Ecto neural progenitor cell (in vitro differentiated cells): ENCODE measurements around the gene RTL5.

Experiments used
- DNase-seq: peaks from one replicate; pipeline ENCODE4 v3.0.0-alpha.2; 2018; ENCODE audit warnings: low spot score

Gene RTL5

DNA sequence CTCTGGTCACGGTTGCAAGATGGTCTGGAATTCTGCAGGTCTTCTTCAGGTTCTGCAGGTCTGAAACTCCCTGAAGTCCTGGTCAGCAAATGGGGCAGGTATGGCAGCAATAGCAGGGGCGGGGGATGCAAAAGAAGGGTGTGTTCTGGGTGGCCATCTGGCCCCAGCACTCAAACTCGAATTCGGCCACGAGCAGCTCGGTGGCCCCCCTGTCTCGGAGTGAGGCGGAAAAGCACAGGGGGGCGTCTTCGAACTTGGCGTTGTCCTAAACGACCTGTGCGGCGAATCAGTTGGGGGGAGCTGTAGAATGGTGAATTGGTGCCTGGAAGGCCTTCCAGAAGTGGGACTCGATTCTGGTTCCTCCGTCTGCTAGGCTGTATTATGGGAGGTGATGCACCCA, 2.1 kb downstream of the RTL5 start:
- DNase-seq, result no peak

DNA sequence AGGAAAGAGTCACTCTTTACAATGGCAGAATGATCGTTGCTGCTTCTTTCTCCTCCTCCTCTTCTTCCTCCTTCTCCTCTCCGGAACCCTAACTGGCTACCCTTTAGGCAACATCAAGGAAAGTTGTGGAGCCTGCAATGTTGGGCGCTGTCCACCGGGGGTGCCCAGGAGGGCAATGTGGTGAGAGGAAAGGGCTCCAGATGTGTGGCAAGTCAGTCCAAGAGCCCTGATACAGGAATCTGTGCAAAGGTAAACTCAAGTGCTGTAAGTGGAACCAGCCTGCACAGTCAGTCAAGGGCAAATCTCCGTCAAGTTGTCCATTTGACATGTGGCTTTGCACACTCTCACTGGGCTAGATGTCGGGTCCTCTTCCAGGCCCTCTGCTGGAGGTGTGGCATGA, 2.8 kb downstream of the RTL5 start:
- DNase-seq, result no peak

DNA sequence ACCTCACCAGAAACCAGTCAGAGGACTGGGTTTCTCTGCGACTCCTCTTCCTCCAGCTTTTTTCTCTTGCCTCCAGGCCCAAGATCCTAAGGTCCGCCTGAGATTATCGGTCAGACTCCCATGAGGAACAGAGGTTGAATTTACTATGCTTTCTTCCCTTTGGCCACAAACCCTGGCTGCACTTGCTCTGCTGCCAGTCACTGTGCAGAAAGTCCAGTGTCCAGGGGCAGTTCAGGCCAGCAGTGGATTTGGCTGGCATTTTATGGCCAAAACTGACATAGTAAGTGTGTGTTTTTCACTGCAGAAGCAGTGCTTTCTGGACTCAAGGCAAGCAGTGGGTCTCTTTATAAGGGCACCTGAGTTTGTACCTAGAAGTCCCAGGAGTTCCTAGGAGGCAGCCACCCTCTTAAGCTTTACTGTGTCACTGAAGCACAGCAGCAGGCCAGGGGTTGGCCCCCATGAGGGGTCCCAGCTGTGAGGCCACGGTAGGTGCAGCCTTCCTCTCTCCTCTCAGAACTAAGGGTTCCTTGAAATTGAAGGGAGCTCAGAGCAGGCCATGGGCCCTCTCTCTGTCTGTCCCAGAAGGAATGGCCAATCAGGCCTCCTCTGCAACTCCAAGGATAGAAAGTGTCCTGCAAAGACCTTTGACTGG, 3.4 kb downstream of the RTL5 start:
- no peak for DNase-seq

DNA sequence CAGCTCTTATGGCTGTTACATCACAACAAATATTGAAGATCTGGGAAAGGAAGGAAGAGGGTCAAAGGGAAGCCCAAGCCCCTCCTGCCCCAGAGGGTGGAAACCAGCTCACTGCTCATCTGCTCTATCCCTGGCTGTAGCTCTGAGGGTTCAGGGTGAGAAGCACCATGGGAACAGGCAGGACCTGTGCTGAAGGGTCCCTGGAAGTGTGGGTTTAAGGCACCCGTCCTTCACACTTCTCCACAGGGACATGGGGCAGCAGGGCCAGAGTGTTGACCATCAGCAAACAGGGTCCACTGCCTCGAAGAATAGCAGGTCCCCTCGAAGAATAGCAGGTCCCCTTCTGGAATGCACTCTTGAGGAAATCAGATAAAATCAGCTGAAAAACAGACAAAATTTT, 4.4 kb downstream of the RTL5 start:
- no peak for DNase-seq

DNA sequence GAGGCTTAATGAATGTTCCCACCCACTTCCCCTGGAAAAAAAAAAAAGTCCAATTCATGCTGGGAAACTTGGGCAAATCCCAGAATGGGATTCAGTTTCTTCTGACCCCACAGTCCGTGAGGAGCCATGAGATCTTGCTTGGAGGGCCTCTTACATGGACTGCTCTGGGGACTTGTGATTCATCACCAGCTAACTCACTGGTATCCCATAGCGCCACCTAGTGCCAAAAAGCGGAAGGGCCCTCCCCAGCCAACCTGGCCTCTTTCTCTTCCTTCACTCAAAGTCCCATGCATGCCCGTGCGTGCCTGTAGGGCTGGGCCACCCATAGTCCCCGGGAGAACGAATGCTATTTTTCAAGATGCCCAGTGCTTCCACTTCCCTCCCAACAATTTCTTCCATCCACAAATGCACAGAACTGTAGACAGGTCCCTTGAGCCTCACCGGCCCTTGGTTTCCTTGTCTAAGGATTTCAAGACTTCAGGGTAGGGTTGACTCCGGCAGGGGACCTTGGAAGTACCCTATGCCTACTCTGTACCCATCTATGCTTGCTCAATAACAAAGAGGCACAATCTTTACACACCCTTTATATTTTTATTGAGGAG, 5.1 kb downstream of the RTL5 start:
- DNase-seq, result peak; percentile 86

DNA sequence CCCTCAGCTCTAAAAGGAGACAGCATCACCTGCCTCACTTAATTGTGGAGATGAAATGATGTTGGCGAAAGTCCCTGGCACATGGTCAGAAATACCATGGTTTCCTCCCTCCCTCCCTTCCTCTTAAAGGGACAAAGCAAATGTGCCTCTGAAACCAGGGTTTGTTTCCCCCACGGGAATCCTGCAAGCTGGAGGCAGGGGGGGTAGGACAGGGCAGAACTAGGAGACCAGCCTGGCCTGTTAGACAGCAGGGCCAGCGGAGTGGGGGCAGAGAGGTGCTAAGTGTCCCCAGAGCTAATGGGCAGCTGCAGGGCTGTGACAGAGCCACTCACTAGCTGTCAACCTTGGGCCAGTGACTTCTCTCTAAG, 5.7 kb downstream of the RTL5 start:
- no peak for DNase-seq

DNA sequence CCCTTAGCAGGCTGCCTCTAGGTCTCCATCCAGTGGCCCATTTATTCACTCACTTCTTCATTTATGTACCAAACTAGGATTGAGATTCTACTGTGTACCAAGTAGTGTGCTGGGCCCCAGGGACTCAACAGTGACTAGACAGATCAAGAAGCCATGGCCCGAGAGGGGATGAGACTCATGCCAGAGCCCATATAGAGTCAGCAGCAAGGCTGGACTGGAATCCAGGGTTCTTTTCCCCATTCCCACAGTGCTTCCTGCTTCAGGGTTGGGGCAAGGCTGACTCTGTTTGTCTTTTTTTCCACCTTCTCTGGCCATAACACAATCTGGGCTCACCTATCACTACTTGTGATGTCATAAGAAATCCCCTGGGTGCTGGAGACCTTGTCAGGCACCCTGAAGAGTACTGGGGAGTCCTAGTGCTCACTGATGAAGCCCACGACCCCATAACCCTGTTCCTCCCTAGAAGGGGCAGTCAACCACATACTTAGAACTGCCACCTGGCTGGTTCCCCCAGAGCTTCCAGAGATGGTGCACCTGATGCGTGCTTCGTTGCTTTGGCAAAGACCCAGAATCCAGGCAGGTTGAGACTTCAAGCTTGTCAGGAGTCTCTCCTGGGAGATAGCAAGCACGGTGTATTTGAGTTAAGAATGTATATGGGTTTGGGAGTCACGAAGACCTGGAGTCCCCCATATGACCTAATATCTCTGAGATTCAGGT, 6.2 kb downstream of the RTL5 start:
- DNase-seq, result no peak

DNA sequence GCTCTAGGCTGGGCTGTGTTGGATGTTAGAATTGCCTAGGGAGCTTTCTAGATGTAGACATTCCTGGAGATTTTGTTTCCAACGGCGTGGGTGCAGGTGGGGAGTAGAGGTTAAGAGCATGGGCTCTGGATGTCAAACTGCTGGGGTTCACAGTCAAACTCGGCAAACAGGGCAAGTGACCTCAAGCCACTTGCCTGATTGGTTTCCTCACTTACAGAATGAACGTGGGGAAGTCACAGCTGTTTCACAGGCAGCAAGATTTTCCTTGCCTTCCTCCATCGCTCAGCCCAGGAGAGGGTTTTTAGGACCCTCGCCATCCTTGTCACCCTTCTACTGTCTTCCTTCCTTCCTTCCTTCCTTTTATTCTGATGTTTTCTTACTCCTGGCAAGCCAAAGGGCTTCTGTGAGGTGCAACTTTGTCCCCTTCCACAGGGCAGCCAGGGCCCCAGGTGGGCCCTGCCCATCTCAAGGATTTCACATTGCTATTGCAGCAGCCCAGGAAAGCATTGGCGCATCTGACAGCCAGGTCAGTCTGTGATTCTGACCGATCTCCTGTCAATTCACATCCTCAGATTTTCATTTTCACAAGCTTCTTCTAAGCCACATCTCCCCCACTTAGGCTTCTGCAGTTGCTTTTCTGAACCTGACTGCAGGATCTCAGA, 7.0 kb downstream of the RTL5 start:
- no peak for DNase-seq

DNA sequence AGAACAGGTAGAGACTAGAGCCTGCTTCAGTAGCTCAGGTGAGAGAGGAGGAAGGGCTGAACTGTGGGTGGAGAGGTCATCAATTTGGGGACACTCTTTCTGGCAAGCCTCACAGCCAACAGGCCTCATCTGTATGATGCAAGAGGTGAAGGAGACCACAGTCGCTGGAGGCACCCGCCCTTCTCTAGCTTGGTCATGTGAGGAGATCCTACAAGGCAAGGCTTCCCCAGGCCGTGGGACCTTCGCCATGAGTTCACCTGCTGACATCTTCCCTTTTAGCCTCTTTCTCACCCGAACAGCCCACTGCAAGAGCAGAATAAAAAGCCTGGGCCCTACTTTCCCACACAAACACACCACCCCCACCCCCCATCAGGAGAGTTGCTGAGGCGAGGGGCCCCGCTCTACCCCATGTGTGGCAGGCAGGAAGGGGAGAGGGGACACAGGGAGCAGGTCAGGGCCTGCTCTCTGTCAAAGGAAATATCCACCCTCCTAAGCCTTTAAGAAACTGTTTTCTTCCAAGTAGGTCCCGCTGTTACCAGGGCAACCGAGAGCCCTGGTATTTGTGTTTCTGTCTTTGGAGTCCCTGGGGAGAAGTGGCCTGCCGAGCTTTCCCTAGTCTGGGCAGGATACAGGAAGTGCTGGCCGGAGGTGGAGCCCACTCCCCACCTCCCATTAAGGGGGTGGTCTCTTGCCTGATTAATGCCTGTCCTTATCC, 8.1 kb downstream of the RTL5 start:
- DNase-seq, result peak; percentile 80

DNA sequence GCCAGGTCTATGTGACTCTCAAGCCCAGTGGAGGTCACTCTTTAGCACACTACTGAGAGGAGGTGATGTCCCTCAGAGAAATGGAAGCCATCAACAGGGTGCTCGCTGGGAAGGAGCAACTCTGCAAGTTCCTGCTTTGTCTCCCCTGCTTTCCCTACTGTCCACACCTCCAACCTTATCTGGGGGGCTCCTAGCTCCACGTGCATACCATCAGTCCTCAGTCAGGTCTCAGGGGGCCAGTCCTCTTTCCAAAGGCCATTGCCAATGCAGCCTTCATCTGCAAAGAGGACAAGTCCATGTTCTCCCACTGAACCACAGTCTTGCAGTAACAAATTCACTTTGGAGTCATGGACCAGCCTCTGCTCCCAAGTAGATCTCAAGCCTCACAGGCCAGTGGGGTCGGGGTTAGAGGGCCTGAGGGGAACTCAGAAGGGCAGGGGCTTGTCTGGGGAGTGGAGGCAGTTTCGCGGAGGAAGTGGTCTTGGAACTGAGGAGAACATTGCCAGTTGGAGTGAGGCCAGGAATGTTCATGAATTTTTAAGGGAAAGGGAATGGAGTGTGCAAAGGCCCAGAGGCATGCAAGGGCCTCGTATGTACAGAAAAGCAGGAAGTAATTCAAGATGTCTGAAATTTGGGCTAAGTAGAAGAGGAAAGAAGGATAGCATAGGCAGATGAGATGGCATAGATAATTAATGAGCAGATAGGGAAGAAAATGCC, 8.9 kb downstream of the RTL5 start:
- DNase-seq, result no peak

DNA sequence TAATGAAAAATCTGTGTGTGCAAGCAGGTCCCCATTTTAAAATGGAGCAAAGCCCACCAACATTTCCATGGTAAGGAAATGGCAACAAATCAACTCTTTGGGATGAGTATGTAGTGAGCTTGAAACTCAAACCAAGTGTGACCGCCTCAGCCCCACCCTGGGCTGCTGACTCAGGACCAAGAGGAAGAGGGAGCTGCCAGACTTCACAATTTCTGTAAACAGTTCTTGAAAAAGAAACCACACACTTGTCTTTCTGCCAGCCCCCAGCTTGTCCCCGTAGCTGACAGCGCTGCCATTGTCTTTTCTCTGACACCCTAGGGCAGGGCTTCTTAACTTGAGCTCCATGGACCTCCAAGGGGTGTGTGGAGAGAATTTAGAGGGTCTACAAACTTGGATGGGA, 10.3 kb downstream of the RTL5 start:
- DNase-seq, result no peak

DNA sequence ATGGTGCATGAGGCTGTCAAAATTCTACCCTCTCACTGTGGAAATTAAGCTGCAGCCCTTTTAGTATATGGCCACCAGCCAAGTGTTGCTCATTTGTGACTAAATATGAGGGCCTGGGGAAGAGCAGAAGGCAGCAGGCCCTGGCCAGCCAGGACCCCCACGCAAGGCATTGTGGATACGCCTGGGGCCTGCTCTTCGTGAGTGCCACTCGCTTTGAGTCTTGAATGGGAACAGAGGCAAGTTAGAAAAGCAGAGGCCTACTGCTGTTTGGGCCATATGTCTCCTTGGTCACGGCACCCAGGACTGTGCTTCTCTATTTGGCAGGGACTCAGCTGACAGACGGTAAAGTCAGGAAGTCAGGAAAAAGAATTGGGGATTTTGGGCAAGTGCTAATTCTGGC, 10.9 kb downstream of the RTL5 start:
- DNase-seq, result no peak

DNA sequence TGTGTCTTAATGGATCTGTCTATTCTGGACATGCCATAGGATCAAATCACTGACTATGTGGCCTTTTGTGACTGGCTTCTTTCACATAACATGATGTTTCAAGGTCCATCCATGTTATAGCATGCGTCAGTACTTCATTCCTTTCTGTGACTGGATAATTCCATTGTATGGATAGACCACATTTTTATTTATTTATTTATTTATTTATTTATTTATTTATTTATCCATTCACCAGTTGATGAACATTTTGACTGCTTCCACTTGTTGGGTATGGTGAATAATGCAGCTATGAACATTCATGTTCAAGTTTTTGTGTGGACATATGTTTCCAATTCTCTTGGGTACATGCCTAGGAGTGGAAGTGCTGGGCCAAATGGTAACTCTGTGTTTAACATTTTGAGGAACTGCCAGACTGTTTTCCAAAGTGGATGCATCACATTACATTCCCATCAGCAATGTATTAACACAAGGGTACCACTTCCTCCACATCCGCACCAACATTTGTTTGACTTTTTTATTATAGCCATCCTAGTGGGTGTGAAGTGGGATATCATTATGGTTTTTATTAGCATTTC, 14.0 kb downstream of the RTL5 start:
- no peak for DNase-seq

DNA sequence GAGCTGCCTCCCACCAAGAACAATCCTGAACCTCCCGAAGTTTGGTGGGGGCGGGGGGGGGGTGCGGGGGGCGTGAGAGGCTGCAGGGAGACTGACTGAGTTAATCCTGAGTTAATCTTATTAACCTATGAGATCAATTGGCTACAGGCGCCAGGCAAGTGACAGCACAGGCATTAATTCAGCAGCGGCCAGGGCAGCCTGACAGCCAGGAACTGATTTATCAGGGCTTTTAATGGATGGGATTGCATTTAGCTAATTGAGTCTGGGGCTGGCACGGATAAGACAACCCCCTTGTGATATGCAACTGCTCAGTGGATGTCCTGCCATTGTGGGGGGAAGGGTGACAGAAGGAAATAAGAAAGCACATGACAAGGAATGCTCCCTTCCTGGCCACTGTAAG, 16.3 kb downstream of the RTL5 start:
- peak; percentile 58 for DNase-seq

DNA sequence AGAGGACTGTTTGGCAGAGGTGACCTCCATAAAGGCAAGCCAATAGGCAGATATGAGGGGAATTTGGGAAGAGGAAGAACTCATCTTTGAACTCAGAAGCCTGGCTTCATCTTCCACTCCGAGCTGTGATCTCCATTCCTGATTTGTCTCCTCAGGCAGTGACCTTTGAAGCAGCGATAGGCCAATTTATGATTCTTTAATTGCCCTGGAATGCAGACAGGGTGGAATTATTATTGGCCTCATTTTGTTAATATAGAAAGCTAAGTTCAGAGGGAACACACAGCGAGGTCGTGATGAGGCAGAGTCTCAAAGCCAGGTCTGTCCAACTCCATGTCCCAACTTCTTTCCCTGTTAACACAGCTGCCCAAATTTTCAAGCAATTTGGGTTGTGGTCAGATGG, 16.9 kb downstream of the RTL5 start:
- DNase-seq, result no peak

DNA sequence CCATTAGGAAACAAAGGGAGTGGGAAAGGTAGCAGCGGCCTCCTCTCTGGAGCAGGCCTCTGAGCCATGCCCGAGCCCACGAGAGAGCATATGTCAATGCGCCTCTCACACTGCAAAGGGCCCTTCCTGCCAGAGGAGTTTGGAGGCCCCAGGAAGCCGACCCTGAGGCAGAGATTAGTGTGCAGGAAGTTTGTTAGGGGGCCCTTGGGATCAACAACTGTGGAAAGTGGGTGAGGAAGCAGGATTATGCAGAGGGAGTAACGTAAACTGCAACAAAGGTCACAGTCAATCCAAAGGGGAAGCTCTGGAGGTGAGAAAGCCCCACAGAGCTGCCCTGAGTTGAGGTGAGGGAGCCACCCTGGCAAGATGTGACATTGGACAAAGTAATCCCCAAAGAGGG, 17.4 kb downstream of the RTL5 start:
- DNase-seq, result no peak

DNA sequence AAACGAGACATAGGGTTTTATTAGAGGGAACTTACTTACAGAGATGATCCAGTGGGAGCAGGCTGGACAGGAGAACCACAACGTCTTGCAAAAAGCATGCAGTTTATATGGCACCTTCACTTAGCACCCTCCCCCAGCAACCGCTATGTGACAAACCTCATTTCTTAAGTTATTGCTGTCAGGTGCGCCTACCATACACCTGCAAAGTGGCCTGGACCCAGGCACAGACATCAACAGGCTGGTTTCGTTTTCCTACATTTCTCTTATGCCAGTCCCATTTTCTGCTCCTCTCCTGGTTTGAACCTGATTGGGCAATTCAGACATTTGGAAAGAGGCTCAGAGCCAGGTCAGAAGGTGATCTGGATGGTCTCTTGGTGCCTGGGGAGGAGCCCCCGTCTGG, 18.3 kb downstream of the RTL5 start:
- DNase-seq, result no peak

DNA sequence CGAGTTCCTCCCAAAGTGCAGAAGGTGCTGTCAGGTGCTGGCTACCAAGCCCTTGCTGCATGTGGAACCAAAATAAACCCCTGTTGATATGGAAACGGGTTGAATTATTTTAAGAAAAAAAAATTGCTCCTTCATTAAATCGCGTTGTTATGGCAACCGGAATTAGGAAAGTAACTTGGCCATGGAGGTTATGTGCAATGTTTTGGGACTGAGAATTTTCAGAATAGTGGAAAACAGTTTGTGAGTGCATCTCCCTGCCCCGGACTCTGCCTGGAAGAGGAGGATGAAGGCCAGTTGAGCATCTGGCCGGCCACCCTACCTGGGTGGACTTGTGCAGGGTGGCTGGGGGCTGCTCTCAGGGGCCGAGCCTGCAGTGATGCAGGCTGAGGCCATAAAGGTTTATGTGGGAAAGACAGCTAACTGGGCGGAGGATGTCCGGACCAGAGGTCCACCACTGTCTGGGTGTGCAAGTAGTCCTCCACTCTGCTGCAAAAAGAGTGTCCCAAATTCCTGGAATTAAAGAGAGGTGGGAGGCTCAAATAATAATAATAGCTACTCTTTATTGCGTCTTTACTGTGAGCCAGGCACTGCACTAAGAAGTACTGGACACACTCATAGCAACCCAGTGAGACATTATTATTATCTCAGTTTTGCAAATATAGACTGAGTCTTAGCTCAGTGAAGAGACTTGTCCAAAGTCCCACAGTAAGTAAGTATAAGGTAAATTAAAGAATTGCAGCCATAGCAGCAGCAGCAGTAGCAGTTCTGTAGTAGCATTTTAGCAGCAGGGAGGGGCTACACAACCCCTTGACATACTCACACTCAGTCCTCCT, 20.6 kb downstream of the RTL5 start:
- no peak for DNase-seq

DNA sequence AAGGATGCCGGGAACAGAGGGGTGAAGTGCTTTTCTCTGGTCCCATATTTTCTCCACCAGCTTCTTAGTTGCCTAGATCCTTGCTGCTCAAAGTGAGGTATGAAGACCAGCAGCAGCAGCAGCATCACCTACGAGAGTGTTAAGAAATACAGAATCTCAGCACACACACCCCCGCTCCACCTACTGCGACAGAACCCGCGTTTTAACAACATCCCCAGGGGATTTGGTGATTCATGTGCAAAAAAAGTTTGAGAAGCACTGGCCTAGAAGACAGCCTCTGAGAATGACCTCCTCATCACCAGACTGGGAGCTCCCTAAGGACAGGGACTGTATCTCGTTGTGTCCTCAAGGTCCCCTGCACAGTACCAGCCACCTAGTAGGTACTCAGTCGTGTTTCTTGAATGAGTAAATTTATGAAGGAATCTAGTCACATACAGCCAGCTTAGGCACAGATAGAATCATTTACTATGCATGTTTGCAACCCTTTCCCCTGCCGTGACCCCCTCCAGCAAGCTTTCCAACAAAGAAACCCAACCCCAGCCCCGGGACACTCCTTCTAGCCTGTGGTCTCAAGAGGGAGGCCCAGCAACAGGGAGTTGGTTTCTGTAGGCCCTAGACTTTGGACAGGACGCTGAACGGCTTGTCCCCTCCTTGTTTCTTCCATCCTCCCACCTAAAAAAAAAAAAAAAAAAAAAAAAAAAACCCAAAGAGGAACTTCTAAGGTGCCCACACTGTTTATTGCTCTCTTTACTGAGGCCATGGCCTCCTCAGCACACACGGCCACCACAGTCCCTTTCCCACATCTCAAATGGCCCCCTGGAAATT, 21.5 kb downstream of the RTL5 start:
- DNase-seq, result no peak

DNA sequence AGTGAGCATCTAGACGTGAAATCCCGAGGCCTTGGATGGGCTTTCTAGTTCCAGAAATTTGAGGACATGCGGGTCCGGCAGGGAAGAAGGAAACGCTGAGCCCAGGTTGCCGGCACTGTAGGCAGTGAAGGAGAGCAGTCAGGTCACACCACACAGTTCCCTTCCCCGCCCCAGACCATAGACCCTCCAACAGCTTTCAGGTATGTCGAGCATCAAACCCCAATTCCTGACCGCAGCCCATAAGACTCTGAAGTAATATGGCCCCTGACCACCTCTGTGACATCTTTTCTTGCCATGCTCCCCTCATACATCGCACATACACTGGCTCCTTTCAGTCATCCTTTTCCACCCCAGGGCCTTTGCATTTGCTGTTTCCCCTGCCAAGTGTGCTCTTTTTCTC, 23.0 kb downstream of the RTL5 start:
- DNase-seq, result no peak
